Stimulated activated memory B cell treated with anti-CD40 and anti-IgM and Interleukin-4, amounts not matched to agents 10 μg/mL and 1 μg/mL and 100 μg/mL, for 72 hours (primary cell): ENCODE measurements around the gene ARHGAP10.

Experiments used
- ATAC-seq: fragments of 150-1000 bp; cut with Tn5 transposase; 2 replicates; pipeline ENCODE4 v1.10.0; 2021
- H3K27ac Mint-ChIP-seq: one replicate; pipeline ENCODE4 v1.8.0; 2022; ENCODE audit warnings: mild to moderate bottlenecking, mixed read lengths
- H3K27me3 Mint-ChIP-seq: one replicate; pipeline ENCODE4 v1.8.0; 2022; ENCODE audit warnings: mixed read lengths
- H3K36me3 Mint-ChIP-seq: one replicate; pipeline ENCODE4 v1.8.0; 2022; ENCODE audit warnings: mixed read lengths
- H3K4me1 Mint-ChIP-seq: one replicate; pipeline ENCODE4 v1.8.0; 2022; ENCODE audit warnings: mixed read lengths
- H3K4me3 Mint-ChIP-seq: one replicate; pipeline ENCODE4 v1.8.0; 2022; ENCODE audit warnings: mild to moderate bottlenecking, moderate library complexity, mixed read lengths
- H3K9me3 Mint-ChIP-seq: one replicate; pipeline ENCODE4 v1.8.0; 2022; ENCODE audit warnings: mixed read lengths

The ARHGAP10 gene

DNA sequence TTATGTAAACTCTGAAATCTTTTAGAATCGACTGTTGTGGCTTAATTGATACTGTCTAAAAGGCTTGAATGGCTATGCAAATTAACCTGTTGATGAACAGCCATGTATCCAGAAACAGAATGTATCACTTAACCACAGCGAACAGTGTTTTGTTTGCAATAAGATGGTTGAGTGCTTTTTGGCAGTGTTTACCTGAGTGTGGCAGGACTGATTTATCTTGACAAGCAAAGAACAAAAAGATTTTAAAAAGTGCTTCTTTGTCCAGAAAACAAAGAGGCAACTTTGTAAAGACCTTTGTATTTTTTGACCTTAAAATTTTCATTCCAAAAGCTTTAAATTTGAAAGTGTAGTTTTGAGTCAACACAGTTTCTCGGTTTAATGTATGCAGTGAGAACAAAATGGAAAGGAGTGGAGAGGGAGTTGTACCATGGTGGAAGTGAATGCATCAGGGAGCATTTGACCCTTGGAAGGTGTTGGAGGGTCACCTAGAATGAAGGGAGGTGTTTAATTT is 18.0 kb downstream of the ARHGAP10 start:
- Mint-ChIP-seq H3K27me3 (peaks cover 3% of the 10 kb centered on the region), H3K27ac (no peak overlapping the region), H3K36me3 (no peaks in the 10 kb centered on the region), H3K4me3 (no peak overlapping the region), H3K4me1 (peaks cover 7% of the 10 kb centered on the region), H3K9me3 (no peaks in the 10 kb centered on the region)
- ATAC-seq = no peak

DNA sequence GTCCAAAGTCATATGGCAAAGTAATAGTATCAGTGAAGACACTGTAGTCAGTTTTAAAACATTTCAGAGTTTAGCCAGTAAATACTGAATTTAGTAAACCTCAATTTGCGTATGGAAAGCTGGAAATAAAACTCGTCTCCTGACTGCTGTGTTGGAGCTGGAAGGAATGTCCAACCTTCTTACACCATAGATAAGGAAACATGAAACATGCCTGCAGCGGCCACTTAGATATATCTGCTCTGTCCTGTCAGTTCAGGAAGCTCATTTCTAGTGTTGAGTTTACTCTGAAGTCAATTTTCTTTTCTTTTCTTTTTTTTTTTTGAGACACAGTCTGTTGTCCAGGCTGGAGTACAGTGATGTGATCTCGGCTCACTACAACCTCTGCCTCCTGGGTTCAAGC is 21.2 kb downstream of the ARHGAP10 start:
- Mint-ChIP-seq H3K9me3 (no peaks in the 10 kb centered on the region), H3K4me1 (peaks cover 7% of the 10 kb centered on the region)

DNA sequence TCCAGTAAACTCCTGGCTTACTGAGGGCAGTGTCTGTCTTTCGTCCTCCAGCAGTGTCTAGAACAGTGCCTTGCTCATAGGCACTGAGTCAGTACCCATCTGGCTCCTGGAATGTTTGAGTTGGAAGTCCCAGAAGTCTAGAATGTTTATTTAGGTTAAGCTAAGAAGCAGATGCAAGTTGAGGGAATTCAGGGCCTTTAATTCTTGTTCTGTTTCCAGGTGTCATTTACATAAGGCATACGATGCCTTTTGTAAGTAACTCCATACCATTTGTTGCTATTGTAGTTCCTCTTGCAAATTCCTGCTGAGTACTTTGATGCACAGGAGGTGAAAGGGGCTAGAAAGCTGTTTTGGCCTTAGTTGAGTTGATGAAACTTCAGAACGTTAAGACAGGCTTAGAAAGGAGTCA is 22.2 kb downstream of the ARHGAP10 start:
- Mint-ChIP-seq H3K4me3 (no peak overlapping the region), H3K9me3 (no peaks in the 10 kb centered on the region), H3K27me3 (peaks cover 15% of the 10 kb centered on the region), H3K36me3 (no peaks in the 10 kb centered on the region), H3K27ac (no peak overlapping the region), H3K4me1 (peaks cover 7% of the 10 kb centered on the region)
- ATAC-seq = no peak

More for the DNA sequence above, 21.2 kb downstream of the ARHGAP10 start:
- Mint-ChIP-seq H3K36me3 (no peaks in the 10 kb centered on the region), H3K4me3 (no peak overlapping the region), H3K27me3 (peaks cover 15% of the 10 kb centered on the region), H3K27ac (no peak overlapping the region)
- ATAC-seq = no peak

DNA sequence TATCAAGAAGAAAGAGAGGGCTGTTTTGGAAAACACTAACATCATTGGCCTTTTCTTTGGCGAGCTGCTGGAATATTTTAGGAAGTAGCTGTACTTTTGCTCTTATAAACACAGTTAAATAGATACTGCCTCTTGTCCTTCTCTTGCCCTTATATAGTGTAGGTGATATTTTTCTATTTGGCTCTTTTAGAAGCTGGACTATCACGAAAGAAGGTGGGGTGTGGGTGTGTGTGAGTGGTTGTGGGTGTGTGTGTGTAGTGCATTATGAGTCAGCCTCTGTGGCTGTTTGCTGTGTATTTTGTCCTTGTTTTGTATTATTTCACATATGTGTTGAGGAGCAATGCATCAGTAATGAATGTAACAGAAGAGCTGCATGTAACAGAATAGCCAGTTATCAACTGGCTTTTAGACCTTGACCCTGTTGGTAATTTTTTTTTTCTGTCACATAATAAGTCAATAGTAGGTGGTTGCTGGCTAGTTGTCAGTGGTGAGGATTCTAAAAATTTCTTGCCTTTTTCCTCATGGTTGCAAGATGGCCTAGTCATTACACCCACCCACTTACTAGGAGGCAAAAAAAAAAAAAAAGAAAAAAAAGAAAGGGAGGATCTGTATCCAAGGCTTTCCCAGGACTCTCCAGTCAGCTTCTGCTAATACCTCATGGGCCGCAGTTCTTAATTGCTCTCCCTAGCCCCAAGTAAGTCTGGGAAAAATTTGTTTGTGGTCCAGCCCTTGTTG is 23.8 kb downstream of the ARHGAP10 start:
- H3K4me1 Mint-ChIP-seq = no peaks in the 10 kb centered on the region
- H3K27ac Mint-ChIP-seq = no peak overlapping the region
- H3K27me3 Mint-ChIP-seq = peaks cover 15% of the 10 kb centered on the region
- H3K4me3 Mint-ChIP-seq = no peak overlapping the region
- H3K36me3 Mint-ChIP-seq = no peaks in the 10 kb centered on the region
- ATAC-seq = no peak
- H3K9me3 Mint-ChIP-seq = no peaks in the 10 kb centered on the region

DNA sequence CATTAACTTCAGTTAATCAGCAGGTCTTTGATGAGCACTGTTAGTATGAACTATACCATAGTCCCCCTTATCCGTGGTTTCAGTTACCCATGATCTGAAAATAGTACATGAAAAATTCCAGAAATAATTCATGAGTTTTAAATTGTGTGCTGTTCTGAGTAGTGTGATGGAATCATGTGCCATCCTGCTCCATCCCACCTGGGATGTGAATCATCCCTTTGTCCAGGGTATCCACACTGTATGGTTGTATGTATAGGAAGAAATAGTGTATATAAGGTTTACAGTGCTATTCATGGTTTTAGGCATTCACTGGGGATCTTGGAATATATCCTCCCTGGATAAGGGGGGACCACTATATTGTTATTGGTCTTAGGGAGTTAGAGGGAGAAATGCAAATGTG is 24.5 kb downstream of the ARHGAP10 start:
- no peak for ATAC-seq
- Mint-ChIP-seq H3K9me3 (no peaks in the 10 kb centered on the region), H3K4me1 (no peaks in the 10 kb centered on the region), H3K27ac (no peak overlapping the region), H3K4me3 (no peak overlapping the region), H3K36me3 (no peaks in the 10 kb centered on the region), H3K27me3 (peaks cover 15% of the 10 kb centered on the region)

DNA sequence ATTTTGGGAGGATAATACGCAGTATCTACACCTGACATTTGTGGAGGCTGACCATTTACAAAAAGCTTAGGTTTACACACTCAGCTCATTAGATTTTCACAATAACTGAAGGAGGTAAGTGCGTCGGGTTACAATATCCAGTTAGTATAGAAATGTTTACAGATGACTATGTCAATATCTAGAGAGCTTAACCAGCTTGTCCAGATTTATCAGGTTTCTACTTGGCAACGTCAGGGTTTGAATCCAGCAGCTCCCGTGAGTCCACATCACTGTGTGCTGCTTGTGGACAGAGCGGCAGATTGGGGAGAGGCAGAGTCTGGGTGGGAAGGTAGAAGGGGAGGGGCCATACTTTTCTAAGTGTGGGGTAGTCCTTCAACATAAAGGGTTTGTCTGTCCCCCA is 28.3 kb downstream of the ARHGAP10 start:
- H3K36me3 Mint-ChIP-seq = no peaks in the 10 kb centered on the region
- ATAC-seq = no peak
- no peaks in the 10 kb centered on the region for H3K4me1 Mint-ChIP-seq
- H3K4me3 Mint-ChIP-seq = no peak overlapping the region
- no peak overlapping the region for H3K27ac Mint-ChIP-seq
- peaks cover 41% of the 10 kb centered on the region for H3K27me3 Mint-ChIP-seq
- no peaks in the 10 kb centered on the region for H3K9me3 Mint-ChIP-seq

DNA sequence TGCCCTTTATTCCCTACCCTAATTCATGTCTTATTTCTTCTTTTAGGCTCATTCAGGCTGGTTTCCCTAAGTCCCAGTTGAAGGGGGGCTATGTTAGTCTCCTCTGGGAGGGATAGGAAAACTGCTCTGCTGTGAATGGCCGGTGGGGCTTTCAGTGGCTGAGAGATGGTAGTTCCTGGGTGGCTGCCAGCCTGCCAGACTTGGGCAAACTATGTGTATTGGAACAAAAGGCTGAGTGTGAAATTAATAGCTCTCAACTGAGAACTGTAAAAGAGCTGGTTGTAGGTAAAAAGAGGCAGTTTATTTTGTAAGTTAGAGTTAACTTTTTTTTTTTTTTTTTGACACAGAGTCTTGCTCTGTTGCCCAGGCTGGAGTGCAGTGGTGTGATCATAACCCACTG is 28.8 kb downstream of the ARHGAP10 start:
- no peak overlapping the region for H3K4me3 Mint-ChIP-seq
- H3K27ac Mint-ChIP-seq = no peak overlapping the region
- no peaks in the 10 kb centered on the region for H3K9me3 Mint-ChIP-seq
- H3K4me1 Mint-ChIP-seq = no peaks in the 10 kb centered on the region
- ATAC-seq = no peak
- peaks cover 43% of the 10 kb centered on the region for H3K27me3 Mint-ChIP-seq
- H3K36me3 Mint-ChIP-seq = no peaks in the 10 kb centered on the region

DNA sequence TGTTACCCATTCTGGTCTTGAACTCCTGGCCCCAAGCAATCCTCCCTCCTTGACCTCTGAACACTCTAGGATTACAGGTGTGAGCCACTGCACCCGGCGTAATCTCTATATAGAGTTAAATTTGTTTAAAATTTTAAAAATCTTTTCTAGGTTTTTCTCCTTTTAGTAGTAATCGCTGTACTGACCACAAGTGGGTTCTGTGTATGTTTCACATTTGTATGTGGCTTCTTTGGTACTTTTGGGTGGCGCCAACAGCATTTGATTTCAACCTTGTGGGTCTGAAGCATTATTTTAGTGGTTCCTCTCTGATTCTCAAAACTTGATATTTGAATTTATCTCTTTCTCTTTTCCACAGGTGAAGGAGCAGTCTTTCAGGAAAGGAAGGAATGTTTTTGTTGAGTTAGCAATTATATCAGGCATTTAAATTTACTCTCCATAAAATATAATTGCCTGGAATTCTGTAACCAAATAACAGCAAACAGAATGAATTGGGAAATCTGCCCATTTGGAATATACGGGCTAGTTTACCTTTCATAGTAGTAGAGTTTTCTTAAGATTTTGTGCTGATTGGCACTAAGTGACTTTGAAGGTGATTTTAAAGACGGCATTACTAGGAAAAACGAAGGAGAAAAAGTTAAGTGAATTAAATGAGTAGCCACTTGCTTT is 29.5 kb downstream of the ARHGAP10 start:
- Mint-ChIP-seq H3K4me3 (no peak overlapping the region), H3K36me3 (no peaks in the 10 kb centered on the region), H3K27ac (no peak overlapping the region), H3K9me3 (no peaks in the 10 kb centered on the region), H3K4me1 (no peaks in the 10 kb centered on the region), H3K27me3 (peaks cover 37% of the 10 kb centered on the region)
- ATAC-seq = no peak

DNA sequence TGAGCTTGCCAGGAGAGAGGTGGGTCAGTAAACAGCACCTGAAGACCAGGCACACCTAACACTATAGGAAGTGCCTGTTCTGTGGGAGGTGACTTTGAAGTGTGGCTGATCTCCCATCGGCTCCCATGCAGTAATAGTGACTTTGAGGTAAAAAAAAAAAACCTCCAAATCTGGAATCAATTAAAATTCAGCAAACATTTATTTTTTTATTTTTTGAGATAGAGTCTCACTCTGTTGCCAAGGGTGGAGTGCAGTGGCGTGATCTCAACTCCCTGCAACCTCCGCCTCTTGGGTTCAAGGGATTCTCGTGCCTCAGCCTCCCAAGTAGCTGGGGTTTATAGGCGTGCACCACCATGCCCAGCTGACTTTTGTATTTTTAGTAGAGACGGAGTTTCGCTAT is 32.4 kb downstream of the ARHGAP10 start:
- Mint-ChIP-seq H3K4me3 (no peak overlapping the region), H3K9me3 (no peaks in the 10 kb centered on the region), H3K27me3 (peaks cover 28% of the 10 kb centered on the region), H3K27ac (no peak overlapping the region), H3K4me1 (no peaks in the 10 kb centered on the region), H3K36me3 (no peaks in the 10 kb centered on the region)
- no peak for ATAC-seq

DNA sequence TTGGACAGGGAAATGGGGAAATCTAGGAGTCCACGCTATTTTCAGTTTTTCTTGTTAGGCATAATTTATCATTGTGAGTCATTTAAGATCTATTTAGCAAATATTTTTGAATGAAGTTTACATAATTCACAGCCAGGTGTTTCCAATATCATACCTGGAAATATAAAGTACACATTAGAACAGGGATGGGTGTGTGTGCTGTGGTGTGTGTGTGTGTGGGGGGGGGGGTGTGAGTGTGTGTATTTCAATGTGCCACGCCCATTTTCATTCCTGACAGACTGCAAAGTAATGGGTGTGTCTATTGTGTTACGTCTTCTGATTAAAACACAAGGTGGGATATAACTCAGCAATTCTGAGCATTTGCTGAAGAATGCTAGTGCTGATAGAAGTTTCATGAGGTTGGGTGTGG is 33.2 kb downstream of the ARHGAP10 start:
- Mint-ChIP-seq H3K4me3 (no peak overlapping the region), H3K4me1 (no peaks in the 10 kb centered on the region), H3K9me3 (no peaks in the 10 kb centered on the region), H3K27ac (no peak overlapping the region), H3K27me3 (peaks cover 28% of the 10 kb centered on the region), H3K36me3 (no peaks in the 10 kb centered on the region)
- ATAC-seq = no peak

DNA sequence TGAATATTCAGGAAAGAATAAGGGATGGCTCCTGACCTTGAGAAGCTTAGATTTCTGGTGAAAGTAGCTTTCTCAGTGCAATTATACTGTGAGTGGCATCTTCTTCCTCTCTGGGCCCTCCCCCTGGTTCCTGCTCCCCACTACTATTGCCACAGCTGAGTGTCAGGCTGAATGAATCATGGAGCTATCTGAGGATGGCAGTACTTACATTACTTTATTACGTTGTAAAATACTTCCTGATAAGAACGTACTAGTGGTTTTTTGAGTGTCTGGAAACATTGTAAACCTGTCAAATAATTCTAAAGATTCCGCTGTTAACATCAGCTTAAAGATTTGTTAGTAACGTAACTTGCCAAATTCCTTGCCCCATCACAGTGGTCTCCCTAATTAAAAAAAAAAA is 36.2 kb downstream of the ARHGAP10 start:
- peaks cover 18% of the 10 kb centered on the region for H3K27me3 Mint-ChIP-seq
- no peak overlapping the region for H3K27ac Mint-ChIP-seq
- no peak for ATAC-seq
- no peaks in the 10 kb centered on the region for H3K4me1 Mint-ChIP-seq
- no peaks in the 10 kb centered on the region for H3K9me3 Mint-ChIP-seq
- H3K4me3 Mint-ChIP-seq = no peak overlapping the region
- no peaks in the 10 kb centered on the region for H3K36me3 Mint-ChIP-seq

DNA sequence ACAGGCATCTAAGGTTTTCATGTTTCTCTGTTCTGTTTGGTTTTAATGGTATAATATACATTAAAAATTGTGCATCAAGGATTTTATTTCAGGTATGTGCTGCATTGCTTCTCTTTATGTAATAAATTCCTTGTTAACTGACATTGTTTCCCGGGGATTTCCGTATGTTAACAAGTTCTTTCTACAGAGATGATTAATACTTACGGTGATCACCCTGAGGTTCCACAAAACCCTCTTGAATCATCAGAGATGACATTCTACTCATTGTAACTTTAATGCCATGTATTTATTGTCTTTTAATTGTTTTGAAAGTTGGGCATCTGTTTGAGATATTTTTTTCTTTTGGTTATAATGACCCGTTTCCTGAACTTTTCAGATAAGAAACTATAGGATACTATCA is 37.5 kb downstream of the ARHGAP10 start:
- Mint-ChIP-seq H3K9me3 (no peaks in the 10 kb centered on the region), H3K36me3 (no peaks in the 10 kb centered on the region), H3K27me3 (peaks cover 10% of the 10 kb centered on the region), H3K27ac (no peak overlapping the region), H3K4me3 (no peak overlapping the region), H3K4me1 (no peaks in the 10 kb centered on the region)
- ATAC-seq = no peak

DNA sequence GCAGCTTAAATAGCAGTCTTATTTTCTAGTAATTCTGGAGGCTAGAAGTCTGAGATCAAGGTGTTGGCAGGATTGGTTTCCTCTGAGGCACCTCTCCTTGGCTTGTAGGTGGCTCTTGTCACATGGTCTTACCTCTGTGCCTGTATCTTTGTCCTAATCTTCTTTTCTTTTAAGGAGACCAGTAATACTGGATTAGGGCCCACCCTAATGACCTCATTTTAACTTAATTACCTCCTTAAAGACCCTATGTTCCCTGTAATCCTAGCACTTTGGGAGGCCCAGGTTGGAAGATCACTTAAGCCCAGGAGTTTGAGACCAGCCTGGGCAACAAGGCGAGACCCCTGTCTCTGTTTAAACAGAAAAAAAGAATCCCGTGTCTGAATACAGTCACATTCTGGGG is 38.9 kb downstream of the ARHGAP10 start:
- no peak for ATAC-seq
- H3K4me3 Mint-ChIP-seq = no peak overlapping the region
- H3K9me3 Mint-ChIP-seq = no peaks in the 10 kb centered on the region
- H3K27me3 Mint-ChIP-seq = no peaks in the 10 kb centered on the region
- no peaks in the 10 kb centered on the region for H3K36me3 Mint-ChIP-seq
- no peak overlapping the region for H3K27ac Mint-ChIP-seq
- H3K4me1 Mint-ChIP-seq = no peaks in the 10 kb centered on the region

DNA sequence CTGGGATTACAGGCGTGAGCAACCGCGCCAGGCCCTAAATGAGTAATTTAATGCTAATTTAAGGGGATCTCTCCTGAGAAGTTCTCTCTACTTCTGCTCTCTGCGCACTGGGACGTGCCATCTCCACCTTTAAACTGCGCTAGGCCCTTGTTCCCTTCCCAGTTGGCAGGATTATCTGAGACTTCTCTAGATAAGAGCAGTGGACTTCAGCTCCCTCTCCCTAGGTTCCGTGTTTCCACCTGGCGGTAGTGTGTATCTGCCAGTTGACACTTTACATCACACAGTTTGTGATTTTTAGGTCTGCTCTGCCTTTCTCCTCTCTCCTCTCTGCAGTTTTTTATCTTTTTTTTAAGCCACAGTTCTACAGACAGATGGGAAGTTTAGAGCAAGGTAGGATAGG is 40.2 kb downstream of the ARHGAP10 start:
- H3K36me3 Mint-ChIP-seq = no peaks in the 10 kb centered on the region
- no peaks in the 10 kb centered on the region for H3K27me3 Mint-ChIP-seq
- no peaks in the 10 kb centered on the region for H3K9me3 Mint-ChIP-seq
- no peak overlapping the region for H3K27ac Mint-ChIP-seq
- H3K4me1 Mint-ChIP-seq = no peaks in the 10 kb centered on the region
- H3K4me3 Mint-ChIP-seq = no peak overlapping the region
- ATAC-seq = no peak

DNA sequence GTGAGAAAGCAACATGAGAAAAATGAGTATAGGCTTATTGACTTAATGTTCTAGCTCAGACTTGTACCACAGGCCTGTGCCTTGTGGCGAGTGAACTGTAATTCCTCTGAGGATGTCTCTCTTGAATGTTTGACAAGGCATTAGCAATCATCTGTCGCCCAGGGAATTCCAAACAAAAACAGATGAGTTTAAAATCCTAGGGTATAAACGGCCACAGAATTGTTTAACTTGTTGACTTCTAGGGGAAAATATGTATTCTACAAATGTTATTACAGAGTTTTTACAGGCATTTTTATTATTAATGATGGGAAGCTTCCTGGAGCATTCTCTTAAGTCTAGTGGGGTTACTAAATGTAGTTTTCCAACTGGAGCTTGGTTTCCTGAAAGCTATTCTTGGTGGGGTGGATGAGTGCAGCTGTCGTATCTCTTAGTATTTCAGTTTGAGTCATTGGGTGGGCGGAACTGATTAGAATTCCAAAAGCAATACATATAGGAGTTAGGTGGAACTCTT is 40.6 kb downstream of the ARHGAP10 start:
- no peak overlapping the region for H3K27ac Mint-ChIP-seq
- H3K4me1 Mint-ChIP-seq = no peaks in the 10 kb centered on the region
- H3K27me3 Mint-ChIP-seq = peaks cover 3% of the 10 kb centered on the region
- H3K9me3 Mint-ChIP-seq = no peaks in the 10 kb centered on the region
- H3K36me3 Mint-ChIP-seq = no peaks in the 10 kb centered on the region
- ATAC-seq = no peak
- H3K4me3 Mint-ChIP-seq = no peak overlapping the region
